Measurements from ENCODE around the gene NFYC. TPM values are rescaled to one million over a fixed set of nuclear protein-coding genes. Genes with fewer than 3 reads are reported as not detected.
A peak's percentile ranks its signal among the peaks of the same experiment; 100 is the strongest.

NFYC gene
- total RNA-seq, 1 donor from 2014 or later: 101 TPM

DNA sequence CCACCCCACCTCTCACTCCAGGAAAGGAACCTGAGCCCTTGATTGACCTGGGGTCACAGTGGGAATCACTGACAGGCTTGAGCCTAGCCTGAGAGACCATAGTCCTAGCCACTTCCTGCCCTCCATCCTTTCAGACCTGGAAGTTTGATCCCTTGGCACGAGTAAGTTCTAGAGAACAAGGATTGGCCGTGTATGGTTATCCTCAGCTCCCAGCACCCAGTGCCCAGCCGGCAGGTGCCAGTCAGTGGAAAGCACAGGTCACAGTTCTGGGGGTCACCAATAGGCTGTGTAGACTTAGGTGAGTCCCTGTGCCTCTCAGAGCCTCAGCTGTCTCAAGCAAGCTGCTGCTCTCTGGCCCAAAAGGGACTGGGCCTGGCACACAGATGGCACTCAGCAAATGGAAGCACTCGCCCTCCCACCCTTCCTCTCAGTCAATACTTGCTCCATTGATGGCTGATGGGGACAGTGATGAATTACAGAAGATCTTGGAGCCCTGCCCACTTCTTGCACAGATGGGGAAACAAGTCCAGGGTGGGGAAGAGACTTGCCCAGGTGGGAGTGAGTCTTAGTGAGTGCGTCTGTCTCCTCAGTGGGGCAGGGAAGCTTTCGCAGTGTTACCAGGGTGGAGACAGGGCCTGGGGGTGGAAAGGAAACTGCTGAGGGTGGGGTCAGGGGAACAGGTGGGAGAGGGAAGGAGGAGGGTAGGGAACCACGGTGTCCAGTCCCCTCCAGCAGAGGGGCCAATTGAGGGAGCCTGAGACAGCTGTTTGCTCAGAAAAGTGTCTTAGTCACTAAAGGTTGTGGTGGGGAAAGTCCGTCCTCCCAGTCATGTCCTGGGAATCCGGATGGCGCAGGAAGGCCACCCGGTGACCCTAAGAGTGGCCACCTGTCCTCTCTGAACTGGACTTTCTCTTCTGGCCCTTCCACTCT lies 89.4 kb downstream of the NFYC start:
- Mint-ChIP-seq H3K27ac (no peak overlapping the region), H3K4me3 (no peak overlapping the region), H3K9me3 (peaks cover 16% of the 10 kb centered on the region), H3K36me3 (peaks cover 23% of the 10 kb centered on the region), H3K27me3 (ENCODE audit: low read depth) (peaks cover 42% of the 10 kb centered on the region), H3K4me1 (peaks cover 20% of the 10 kb centered on the region)
- TF ChIP-seq, protein P1, sequence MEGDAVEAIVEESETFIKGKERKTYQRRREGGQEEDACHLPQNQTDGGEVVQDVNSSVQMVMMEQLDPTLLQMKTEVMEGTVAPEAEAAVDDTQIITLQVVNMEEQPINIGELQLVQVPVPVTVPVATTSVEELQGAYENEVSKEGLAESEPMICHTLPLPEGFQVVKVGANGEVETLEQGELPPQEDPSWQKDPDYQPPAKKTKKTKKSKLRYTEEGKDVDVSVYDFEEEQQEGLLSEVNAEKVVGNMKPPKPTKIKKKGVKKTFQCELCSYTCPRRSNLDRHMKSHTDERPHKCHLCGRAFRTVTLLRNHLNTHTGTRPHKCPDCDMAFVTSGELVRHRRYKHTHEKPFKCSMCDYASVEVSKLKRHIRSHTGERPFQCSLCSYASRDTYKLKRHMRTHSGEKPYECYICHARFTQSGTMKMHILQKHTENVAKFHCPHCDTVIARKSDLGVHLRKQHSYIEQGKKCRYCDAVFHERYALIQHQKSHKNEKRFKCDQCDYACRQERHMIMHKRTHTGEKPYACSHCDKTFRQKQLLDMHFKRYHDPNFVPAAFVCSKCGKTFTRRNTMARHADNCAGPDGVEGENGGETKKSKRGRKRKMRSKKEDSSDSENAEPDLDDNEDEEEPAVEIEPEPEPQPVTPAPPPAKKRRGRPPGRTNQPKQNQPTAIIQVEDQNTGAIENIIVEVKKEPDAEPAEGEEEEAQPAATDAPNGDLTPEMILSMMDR (IDR thresholded peaks at IDR 0.05; ENCODE audit: unreplicated experiment): no peak
- DNase-seq (ENCODE audit: low spot score in 2 of 2, unreplicated experiment in 2 of 2): no peak

GRCh38 chr1:40781608-40781971 lies 90.1 kb downstream of the NFYC start:
- no peak for DNase-seq (ENCODE audit: low spot score in 2 of 2, unreplicated experiment in 2 of 2)
- H3K36me3 Mint-ChIP-seq: peaks cover 16% of the 10 kb centered on the region
- TF ChIP-seq, protein P1 (IDR thresholded peaks at IDR 0.05; ENCODE audit: unreplicated experiment): no peak
- no peak overlapping the region for H3K27ac Mint-ChIP-seq
- peaks cover 42% of the 10 kb centered on the region for H3K27me3 Mint-ChIP-seq (ENCODE audit: low read depth)
- peaks cover 9% of the 10 kb centered on the region for H3K9me3 Mint-ChIP-seq
- H3K4me1 Mint-ChIP-seq: peaks cover 20% of the 10 kb centered on the region
- no peak overlapping the region for H3K4me3 Mint-ChIP-seq

DNA sequence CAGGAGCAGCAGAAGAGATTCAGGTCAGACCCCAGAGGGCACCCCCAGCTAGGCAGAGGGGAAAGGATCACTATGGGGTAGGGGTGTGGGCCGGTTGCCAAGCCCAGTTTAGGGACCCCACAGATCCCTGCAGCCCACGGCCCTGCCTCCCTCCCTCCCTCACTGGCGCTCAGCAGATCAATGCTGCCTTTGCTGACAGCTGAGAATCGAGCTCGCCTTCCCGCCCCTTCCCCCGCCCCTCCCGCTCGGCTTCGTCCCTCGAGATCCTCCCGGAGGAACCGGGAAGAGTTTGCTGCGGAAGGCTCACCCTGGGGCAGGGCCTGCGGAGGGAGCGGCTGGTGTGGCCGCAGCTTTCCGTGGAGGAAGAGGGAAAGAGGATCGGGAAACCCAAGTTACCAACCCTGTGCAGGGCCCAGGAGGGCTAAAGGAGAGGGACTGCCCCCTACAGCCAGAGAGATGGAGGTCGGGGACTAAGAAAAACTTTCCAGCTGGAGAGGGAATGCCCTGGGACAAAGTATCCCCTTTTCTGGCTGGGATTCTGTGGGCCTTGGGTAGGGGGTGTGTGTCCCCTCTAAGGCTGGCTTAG lies 91.0 kb downstream of the NFYC start:
- peaks cover 21% of the 10 kb centered on the region for H3K4me1 Mint-ChIP-seq
- peaks cover 8% of the 10 kb centered on the region for H3K36me3 Mint-ChIP-seq
- peaks cover 42% of the 10 kb centered on the region for H3K27me3 Mint-ChIP-seq (ENCODE audit: low read depth)
- peak overlapping the region; percentile 69 for H3K4me3 Mint-ChIP-seq
- no peak overlapping the region for H3K27ac Mint-ChIP-seq
- TF ChIP-seq, protein P1 (IDR thresholded peaks at IDR 0.05; ENCODE audit: unreplicated experiment): no peak
- H3K9me3 Mint-ChIP-seq: peaks cover under 1% of the 10 kb centered on the region
- DNase-seq (ENCODE audit: low spot score in 2 of 2, unreplicated experiment in 2 of 2): no peak

GRCh38 chr1:40783001-40783905 lies 91.7 kb downstream of the NFYC start, which contains the start of gene KCNQ4:
Gene KCNQ4, plus strand, starts transcription at chr1:40783787. Its CDS starts 307 bp downstream, at chr1:40784094.
- Mint-ChIP-seq H3K27ac (no peak within 1 kb of the TSS), H3K4me1 (peaks cover 24% of the 10 kb centered on the region), H3K27me3 (ENCODE audit: low read depth) (peaks cover 43% of the 10 kb centered on the region), H3K9me3 (no peaks in the 10 kb centered on the region), H3K4me3 (peak within 1 kb of the TSS; percentile 69), H3K36me3 (peaks cover 4% of the 10 kb centered on the region)
- TF ChIP-seq, protein P1 (IDR thresholded peaks at IDR 0.05; ENCODE audit: unreplicated experiment): no peak
- DNase-seq (ENCODE audit: low spot score in 2 of 2, unreplicated experiment in 2 of 2): no peak

- TF ChIP-seq, protein P1 (IDR thresholded peaks at IDR 0.05; ENCODE audit: unreplicated experiment): no peak
- H3K4me1 Mint-ChIP-seq: peaks cover 24% of the 10 kb centered on the region
- peaks cover 44% of the 10 kb centered on the region for H3K27me3 Mint-ChIP-seq (ENCODE audit: low read depth)
- no peaks in the 10 kb centered on the region for H3K9me3 Mint-ChIP-seq
- H3K4me3 Mint-ChIP-seq: peak overlapping the region; percentile 65
- no peak overlapping the region for H3K27ac Mint-ChIP-seq
- DNase-seq (ENCODE audit: low spot score in 2 of 2, unreplicated experiment in 2 of 2): no peak
- no peaks in the 10 kb centered on the region for H3K36me3 Mint-ChIP-seq
Observed at GRCh38 chr1:40784141-40784770, 92.8 kb downstream of the NFYC start.
